GM23248 (cell line): ENCODE data around the gene PKP3.

ENCODE experiments used
- EZH2 ChIP-seq: fragments of 200-600 bp; sonication (generic); IDR thresholded peaks from 2 replicates; pipeline ENCODE4 v1.6.1; 2018; ENCODE audit warnings: antibody characterized with exemption, mild to moderate bottlenecking; ENCODE audit not compliant: insufficient read depth, poor library complexity, severe bottlenecking
- EZH2phosphoT487 ChIP-seq: fragments of 200-600 bp; sonication (generic); IDR thresholded peaks from 2 replicates; pipeline ENCODE4 v1.6.1; 2018; ENCODE audit warnings: antibody characterized with exemption, moderate library complexity, mild to moderate bottlenecking, low read depth; ENCODE audit not compliant: insufficient read depth

DNA sequence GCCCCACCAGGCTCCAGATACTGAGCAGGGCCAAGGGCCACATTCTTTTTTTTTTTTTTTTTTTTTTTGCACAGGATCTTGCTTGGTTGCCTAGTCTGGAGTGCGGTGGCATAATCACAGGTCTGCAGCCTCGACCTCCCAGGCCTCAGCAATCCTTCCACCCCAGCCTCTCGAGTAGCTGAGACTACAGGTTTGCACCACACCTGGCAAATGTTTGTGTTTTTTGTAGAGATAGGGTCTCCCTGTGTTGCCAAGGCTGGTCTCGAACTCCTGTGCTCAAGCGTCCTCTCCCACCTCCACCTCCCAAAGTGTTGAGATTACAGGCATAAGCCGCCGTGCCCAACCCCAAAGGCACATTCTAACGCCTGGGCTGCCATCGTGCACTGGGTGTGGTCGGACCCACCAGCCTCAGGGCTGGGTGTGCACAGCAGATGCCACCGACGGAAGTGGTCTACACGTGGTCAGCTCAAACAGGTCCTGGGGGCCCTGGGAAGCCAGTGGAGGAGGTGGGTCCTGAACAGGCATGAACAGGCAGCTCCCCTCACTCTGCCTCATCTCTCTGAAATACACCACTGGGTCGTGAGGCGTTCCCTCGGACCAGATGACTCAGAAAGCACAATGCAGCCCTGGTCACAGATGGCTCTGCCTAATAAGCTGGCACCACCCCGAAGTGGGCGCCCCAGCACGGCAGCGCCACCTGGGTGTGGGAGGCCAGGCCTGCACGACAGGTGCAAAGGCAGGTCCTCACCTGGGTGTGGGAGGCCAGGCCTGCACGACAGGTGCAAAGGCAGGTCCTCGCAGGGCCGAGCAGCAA lies 29.9 kb upstream of the PKP3 start:
- TF ChIP-seq EZH2 (no peak), EZH2phosphoT487 (no peak)
